SK-N-SH treated with all-trans-retinoic acid at 6 μM for 48 hours (cell line): Measurements from ENCODE around the gene GID4.

ENCODE experiments used
- ARNTL ChIP-seq: fragments of 450-650 bp; formaldehyde crosslinking; IDR thresholded peaks from 2 replicates; pipeline ENCODE4 v1.5.0; 2020; ENCODE audit warnings: low read depth, mild to moderate bottlenecking, moderate library complexity, borderline replicate concordance
- BACH2 ChIP-seq: fragments of 250-450 bp; sonication (Bioruptor Pico); IDR thresholded peaks from 2 replicates; pipeline ENCODE4 v1.9.0; 2021; ENCODE audit warnings: mild to moderate bottlenecking, borderline replicate concordance
- CSDC2 ChIP-seq: fragments of 250-450 bp; sonication (Bioruptor Pico); IDR thresholded peaks from 2 replicates; pipeline ENCODE4 v1.5.0; 2020; ENCODE audit warnings: mild to moderate bottlenecking, moderate library complexity
- ESRRG ChIP-seq: fragments of 250-450 bp; sonication (Bioruptor Pico); IDR thresholded peaks from 2 replicates; pipeline ENCODE4 v1.6.1; 2021; ENCODE audit warnings: mild to moderate bottlenecking
- ISL1 ChIP-seq: fragments of 250-450 bp; sonication (Bioruptor Pico); IDR thresholded peaks from 2 replicates; pipeline ENCODE4 v2.1.2; 2022; ENCODE audit warnings: mild to moderate bottlenecking, moderate library complexity
- POU6F1 ChIP-seq: fragments of 250-450 bp; sonication (Bioruptor Pico); IDR thresholded peaks from 2 replicates; pipeline ENCODE4 v1.8.0; 2021; ENCODE audit warnings: low read depth, mild to moderate bottlenecking, moderate library complexity, borderline replicate concordance
- SNAI2 ChIP-seq: fragments of 250-450 bp; sonication (Bioruptor Pico); IDR thresholded peaks from 2 replicates; pipeline ENCODE4 v1.5.0; 2020; ENCODE audit warnings: mild to moderate bottlenecking, moderate library complexity
- TOX ChIP-seq: fragments of 250-450 bp; sonication (Bioruptor Pico); IDR thresholded peaks from 2 replicates; pipeline ENCODE4 v1.8.0; 2021; ENCODE audit warnings: mild to moderate bottlenecking, moderate library complexity, borderline replicate concordance
- TSHZ2 ChIP-seq: fragments of 250-450 bp; sonication (Bioruptor Pico); IDR thresholded peaks from 2 replicates; pipeline ENCODE4 v1.5.0; 2020; ENCODE audit warnings: mild to moderate bottlenecking, moderate library complexity
- ZFP30 ChIP-seq: fragments of 450-650 bp; formaldehyde crosslinking; IDR thresholded peaks from 2 replicates; pipeline ENCODE4 v1.5.0; 2022; ENCODE audit warnings: mild to moderate bottlenecking, moderate library complexity
- TF ChIP-seq, protein P1 (sequence below): fragments of 250-450 bp; sonication (Bioruptor Pico); IDR thresholded peaks from 2 replicates; pipeline ENCODE4 v1.5.1; 2021; ENCODE audit warnings: mild to moderate bottlenecking, moderate library complexity
- TF ChIP-seq, protein P2 (sequence below): fragments of 250-450 bp; sonication (Bioruptor Pico); IDR thresholded peaks from 2 replicates; pipeline ENCODE4 v1.5.1; 2020; ENCODE audit warnings: low read depth, mild to moderate bottlenecking, moderate library complexity

GRCh38 chr17:18028952-18029540, 10.2 kb upstream of the GID4 start:
- TF ChIP-seq POU6F1 (CRISPR knock-in tag): no peak
- no peak for TF ChIP-seq ARNTL (CRISPR knock-in tag)
- no peak for TF ChIP-seq ISL1
- TF ChIP-seq ZFP30: no peak
- TF ChIP-seq CSDC2: no peak
- TF ChIP-seq, protein P1, sequence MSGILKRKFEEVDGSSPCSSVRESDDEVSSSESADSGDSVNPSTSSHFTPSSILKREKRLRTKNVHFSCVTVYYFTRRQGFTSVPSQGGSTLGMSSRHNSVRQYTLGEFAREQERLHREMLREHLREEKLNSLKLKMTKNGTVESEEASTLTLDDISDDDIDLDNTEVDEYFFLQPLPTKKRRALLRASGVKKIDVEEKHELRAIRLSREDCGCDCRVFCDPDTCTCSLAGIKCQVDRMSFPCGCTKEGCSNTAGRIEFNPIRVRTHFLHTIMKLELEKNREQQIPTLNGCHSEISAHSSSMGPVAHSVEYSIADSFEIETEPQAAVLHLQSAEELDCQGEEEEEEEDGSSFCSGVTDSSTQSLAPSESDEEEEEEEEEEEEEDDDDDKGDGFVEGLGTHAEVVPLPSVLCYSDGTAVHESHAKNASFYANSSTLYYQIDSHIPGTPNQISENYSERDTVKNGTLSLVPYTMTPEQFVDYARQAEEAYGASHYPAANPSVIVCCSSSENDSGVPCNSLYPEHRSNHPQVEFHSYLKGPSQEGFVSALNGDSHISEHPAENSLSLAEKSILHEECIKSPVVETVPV: no peak
- TF ChIP-seq TOX (CRISPR knock-in tag): no peak
- TF ChIP-seq SNAI2: no peak
- TF ChIP-seq ESRRG (CRISPR knock-in tag): no peak
- TF ChIP-seq TSHZ2 (CRISPR knock-in tag): no peak
- no peak for TF ChIP-seq BACH2
- TF ChIP-seq, protein P2, sequence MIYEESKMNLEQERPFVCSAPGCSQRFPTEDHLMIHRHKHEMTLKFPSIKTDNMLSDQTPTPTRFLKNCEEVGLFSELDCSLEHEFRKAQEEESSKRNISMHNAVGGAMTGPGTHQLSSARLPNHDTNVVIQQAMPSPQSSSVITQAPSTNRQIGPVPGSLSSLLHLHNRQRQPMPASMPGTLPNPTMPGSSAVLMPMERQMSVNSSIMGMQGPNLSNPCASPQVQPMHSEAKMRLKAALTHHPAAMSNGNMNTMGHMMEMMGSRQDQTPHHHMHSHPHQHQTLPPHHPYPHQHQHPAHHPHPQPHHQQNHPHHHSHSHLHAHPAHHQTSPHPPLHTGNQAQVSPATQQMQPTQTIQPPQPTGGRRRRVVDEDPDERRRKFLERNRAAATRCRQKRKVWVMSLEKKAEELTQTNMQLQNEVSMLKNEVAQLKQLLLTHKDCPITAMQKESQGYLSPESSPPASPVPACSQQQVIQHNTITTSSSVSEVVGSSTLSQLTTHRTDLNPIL: no peak
